Stimulated activated CD8-positive, alpha-beta memory T cell treated with anti-CD3 and anti-CD28 coated beads, Interleukin-4, amount 100 ng/mL, for 48 hours (primary cell): ENCODE results near the gene EFCAB6.

Experiments
- DNase-seq: peaks from one replicate; pipeline ENCODE4 v3.0.0-alpha.2; 2020

EFCAB6 gene

DNA sequence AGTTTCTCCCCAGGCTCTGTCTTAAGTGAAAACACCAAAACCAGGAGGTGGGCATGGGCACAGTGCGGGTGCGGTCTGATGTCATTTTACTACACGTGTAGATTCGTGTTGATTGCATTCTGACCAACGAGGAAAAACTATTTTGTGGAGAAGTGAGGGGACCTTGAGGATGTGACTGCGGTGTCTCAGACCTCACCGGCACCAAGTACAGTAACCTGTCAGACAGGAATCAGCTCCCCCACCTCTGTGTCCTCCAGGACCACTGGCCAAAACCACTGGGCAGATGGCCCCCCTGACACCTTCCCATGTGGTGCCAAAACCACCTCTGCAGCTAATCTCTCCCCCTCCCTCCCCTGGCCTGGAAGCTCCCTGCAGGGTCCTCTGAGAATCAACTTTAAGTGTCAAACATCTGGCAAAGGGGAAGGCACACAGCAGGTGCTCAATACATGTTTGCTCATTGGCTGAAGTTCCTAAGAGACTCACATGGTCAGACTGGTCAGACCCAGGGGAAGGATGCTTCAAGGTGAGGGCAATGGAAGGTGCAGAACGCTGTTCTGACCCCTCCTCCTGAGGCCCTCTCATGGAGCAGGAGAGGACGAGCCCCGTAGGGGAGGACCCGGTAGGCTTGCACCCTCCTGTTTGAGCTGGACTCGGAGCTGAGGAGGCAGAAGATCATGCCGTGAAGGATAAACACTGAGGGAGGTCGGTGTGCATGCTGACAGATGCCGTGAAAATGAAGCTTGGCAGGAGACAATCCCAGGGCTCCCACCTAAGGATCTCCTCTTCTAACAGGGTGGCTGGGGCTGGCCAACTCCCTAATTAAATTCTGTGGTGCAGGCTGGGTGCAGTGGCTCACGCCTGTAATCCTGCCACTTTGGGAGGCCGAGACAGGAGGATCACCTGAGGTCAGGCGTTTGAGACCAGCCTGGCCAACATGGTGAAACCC, 270.4 kb downstream of the EFCAB6 start:
- DNase-seq = no peak

DNA sequence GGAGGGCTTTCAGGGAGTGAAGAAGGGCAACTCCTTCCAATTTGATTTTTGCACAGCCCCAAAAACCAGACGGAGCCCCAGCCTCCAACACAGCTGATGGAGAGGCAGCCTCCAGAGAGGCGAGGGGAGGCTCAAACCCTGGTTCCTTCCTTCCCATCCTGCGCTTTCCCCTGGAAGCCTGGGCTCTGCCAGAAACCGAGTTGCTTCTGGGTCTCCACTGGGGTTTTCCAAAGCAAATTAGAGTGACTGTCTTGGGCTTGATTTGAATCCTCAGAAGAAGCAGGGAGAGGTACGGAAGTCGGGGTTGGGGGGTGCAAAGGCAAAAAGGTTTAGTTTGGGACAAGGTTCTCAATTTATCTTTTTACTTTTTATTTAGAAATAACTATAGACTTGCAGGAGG, 271.1 kb downstream of the EFCAB6 start:
- no peak for DNase-seq

DNA sequence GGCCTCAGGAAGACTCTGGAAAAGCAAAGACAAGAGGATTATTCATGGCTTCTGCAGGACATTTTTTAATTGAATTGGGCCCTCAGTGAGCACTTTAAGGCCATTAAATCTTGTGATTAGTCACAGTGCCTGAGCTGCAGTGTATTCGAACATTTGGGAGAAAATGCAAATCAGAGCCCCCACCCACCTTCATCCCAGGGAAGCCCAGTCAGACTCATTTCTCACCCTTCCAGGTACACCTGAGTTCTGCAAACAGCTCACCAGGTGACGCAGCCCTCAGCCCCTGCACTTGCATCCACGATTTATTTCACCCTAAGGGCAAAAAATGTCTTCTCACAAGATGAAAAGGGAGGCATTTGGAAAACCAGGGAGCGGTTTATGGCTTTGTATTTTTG, 271.6 kb downstream of the EFCAB6 start:
- DNase-seq = no peak

DNA sequence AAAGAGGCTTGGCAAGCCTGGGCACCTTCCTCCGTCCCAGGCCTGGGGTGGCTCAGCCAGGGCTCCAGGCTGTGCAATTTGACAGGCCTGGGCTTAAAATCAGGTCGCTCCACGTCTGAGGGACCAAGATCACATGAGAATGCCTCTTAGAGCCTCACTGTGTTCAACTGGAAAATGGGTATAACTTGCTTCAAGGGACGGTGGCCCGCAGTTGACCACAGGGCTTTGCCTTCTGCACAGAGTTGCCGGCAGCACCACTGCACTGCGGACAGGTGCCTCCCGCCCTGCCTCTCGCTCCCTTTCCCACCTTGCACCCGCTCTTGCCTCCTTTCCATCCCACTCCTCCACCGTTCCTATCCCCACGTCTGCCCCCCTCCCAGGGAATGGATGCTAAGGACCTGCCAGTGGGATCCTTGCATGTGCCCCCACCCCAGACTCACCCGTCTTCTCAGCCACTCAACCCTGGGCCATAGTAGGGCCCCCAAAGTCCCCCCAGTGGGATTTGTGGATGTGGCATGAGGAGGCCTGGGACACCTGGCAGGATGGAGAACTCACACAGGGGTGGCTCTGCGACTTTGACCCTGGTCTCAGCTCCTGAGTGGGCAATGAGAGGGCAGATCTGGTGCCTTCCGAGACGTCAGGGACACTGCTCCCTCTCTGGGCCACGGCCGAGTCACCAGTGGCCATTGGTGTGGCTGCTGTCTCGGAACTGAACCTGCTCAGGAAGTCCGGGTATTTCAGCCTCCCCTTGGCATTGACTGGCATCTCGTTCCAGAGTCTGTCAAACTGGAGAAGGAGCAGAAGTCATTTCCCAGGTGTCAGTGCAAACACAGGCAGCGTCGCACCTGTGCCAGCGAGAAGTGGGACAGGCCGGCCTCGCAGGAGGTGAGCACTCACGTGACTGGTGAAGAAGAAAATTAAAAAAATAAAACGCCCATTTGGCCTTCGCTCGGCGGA, 272.3 kb downstream of the EFCAB6 start:
- no peak for DNase-seq

DNA sequence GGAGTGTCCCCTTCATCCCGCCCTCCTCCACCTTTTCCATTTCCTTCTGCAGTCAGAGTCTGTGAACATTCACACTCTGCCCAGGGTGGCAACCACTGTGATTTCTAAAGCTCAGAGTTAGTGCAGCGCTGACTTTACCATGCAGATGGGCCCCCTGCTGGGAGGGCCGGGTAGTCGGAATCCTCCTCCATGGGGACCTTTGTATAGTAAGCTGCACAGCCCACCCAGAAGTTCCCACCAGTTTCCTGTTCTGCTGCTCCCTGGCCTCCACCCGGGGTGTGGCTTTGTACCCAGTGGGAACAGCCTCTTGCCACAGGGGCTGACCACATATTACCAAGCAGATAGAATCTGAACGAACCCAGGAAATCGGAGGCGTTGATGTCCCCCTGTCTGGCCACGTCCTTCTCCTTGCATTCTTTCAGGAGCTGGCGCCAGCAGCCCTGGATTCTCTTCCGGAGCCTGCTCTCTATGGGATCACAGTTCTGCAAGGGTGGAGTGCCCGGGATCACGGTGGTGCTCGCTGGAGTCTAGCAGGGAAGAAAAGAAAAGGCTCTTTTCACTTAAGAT, 275.0 kb downstream of the EFCAB6 start:
- no peak for DNase-seq

DNA sequence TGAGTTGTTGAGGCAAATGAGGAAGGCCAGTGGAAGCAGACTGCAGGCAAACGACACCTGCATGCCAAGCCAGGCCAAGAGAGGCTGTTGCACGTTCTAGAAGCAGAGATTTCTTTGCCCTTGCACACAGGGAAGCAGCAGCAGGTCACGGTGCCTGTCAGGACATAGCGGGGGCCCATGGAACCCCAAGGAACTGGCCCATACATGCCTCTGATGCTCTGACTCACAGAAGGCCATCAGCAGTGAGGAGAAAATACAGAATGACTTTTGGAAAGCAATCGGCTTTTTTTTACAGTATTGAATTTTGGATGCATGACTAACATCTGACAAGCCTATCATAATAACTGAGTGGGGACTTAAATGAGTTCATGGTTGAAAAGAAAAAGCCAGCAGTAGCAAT, 276.4 kb downstream of the EFCAB6 start:
- DNase-seq = no peak

DNA sequence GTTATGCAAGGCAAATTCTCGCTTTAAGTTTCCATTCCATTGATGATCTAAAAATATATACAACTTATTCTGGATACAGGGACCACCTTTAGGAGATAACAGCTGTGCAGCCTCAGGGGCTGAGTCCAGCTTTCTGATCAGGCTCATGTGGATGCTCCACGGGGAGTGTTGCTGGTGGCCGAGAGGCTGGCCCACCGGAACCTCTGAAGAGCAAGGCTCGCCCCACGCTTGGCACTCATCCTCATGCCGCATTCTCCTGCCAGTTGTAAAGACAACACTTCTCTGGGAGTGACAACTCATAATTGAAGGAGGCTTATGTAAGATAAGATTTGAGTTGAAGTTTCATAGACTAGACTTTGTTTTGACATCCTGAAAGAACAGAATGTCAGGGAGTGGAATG, 276.8 kb downstream of the EFCAB6 start:
- DNase-seq = no peak

DNA sequence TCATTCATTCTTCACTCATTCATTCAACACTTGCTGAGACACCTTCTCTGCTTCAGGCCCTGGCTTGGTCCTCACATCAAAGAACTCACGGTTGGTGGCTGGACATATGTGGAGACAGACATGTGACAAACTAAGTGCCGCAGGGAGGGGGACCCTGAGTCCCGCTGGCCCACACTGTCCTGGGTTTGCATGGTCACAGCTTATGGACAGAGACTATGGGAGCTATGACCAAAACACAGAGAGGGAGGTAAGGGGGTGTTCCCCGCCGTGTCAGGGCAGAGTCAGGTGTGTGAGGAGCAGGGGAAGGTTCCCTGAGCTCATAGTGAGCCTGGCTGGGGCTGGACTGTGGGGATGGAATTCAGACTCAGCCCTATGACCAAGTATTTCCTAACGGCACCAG, 277.2 kb downstream of the EFCAB6 start:
- no peak for DNase-seq

DNA sequence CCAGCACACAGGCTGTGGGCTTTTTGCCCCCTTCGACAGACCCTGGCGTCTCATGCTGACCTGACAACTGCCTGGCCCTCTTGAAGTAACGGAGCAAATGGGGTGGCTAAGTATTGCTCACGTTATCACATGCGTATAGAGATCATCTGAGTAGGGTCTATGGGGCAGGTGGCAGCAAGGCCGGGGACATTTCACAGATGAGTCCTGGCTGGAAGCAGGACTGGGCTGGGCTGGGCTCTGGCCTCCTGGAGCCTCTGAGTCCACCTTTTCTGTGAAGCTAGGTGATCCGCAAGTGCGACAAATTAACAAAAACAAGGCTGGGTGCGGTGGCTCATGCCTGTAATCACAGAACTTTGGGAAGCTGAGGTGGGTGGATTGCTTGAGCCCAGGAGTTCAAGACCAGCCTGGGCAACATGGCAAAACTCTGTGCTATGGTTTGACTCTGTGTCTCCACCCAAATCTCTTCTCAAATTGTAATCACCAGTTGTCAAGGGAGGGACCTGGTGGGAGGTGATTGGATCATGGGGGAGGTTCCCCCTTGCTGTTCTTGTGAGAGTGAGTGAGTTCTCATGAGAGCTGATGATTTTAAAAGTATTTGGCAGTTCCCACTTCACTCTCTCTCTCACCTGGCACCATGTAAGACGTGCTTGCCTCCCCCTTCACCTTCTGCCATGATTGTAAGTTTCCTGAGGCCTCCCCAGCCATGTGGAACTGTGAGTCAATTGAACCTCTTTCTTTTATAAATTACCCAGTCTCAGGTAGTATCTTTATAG, 278.3 kb downstream of the EFCAB6 start:
- no peak for DNase-seq

DNA sequence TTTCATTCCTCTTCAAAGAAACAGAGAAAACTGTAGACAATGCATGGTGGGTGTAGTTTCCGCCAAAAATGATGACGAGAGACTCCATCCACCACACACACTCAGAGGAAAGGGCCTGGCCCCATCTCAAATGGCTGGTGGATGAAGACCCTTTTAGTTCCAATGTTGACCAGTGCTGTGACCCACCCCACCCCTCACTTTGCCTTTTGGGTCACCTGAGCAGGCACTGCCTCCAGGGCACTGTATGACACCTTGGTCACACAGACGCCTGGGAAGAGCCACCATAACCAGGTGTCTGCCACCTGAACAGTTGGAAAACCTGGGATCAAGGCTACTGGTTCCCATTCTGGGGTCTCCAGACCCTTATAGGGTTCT, 279.0 kb downstream of the EFCAB6 start:
- DNase-seq = no peak

DNA sequence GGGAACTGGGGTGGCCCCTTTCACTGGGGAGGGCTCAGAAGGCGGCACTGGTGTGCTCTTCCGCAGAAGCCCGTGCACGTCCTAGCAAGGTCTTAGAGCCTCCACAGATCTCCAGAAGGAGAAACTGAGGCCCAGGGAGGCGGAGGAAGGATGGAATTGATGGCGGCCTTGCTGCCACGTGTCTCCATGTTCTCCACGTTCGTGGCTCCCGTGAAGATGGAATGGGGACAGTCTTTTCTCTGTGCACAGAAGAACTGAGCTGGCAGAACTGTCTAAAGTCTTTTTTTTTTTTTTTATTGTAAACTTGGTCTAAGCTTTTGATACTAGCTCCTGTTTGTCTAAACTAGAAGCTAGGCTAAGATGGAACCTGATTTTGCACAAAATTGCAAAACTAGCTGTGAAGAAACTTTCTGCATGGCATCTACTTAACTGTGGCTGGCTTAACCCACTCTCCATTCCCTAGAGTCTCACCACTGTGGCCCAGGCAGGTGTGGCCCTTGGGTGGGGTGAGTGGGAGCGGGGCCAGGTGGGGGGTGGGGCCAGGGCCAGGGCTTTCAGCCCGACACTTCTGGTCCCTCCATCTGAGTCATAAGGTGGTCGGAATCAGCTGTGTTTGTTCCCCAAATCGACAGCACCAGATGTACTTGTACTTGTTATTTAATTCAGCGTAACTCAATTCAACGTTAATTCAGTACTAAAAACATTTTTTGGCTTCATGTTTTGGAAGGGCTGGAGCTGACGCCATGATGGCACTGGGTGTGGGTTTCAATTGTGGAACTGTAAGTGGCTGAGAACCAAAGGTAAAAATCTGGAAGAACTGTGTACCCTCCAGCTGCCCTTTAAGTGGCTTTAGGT, 279.6 kb downstream of the EFCAB6 start:
- DNase-seq = no peak

DNA sequence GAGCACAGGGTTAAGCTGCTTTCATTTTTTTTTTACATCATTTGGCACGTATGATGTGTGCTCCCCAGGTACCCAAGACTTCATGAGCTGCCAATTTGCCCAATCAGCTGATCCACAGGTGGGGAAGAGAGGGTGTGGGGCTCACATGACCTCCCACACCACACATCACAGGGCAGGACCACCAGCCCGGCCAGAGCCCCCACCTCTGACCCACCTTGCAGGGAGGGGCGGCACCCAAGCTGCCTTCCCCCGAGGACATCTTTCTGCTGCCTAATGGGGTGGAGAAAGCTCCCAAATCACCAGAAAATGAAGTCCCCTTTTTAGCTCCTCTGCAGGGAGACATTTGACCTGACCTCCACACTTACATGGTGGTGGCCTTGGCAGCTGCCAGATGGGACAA, 280.5 kb downstream of the EFCAB6 start:
- DNase-seq = no peak

DNA sequence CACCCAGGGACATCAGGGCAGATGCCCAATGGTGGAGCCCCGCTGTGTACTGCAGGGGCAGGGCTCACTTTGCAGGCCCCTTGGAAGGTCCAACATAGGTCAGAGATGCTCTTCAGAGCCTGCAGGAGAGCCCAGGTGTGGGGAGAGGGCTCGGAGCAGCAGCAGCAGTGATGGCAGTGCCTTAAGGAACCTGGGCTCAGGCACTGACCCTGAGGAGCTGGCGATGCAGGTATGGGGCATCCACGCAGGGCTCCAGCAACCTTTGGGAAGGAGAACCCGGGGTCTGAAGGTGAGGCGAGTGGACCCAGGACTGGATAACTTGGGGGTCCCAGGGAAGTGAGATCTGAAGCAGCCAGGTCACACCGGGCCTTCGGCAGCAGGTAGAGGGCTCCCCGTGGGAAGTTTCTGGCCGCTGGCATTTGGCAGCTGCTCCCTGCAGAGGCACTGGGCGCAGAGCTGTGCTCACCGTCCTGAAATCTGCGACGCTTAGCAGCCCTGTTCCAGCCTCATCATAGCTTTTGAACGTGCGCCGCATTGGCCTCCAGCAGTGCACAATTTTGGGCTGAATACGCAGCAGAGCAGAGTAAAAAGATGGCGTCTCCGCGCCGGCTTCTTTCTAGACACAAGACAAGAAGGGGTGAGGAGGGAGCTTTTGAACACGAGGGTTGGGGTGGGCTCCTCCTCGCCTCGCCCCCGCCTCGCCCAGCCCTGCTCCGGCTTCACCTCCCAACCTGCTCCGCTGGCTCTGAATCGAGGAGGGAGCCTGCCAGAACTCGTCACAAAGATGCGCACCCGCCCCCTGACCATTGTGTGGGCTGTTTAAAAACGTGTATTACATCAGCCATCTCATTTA, 281.5 kb downstream of the EFCAB6 start:
- no peak for DNase-seq

DNA sequence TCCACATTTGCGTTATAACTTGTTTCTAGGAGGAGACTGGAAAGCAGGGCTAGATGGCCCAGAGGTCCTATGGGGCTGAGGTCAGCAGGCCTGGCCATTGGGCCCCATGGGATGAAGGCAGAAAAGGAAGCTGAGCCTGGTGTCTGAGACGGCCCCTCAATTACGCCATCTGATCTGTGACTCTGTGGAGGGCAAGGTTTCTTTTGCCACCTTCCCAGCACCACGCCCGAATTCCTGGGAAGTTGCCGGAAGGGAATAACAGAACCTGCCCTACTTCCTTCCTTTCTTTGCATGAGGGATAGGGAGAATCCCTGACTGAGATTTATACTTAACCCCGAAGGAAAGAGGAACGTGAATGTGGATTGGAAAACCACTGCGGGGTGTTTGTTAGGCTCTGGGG, 282.2 kb downstream of the EFCAB6 start:
- DNase-seq = no peak

DNA sequence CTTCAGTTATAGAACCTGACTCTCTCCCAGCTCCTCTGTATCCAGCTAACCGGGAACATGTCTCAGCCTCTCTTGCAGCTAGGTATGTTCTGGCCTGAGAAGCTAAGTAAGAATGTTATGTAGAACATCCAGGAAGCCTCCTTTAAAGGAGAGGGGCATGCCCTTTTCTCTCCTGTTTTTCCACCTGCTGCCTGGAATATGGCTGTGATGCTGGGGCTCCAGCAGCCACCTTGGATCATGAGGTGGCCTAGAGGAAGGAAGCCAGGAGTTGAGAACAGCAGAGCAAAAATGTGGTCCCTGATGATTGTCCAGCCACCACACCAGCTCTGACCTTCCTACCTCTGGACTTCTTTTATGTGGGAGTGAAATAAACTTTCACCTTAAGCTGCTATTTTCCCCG, 282.6 kb downstream of the EFCAB6 start:
- DNase-seq = no peak

DNA sequence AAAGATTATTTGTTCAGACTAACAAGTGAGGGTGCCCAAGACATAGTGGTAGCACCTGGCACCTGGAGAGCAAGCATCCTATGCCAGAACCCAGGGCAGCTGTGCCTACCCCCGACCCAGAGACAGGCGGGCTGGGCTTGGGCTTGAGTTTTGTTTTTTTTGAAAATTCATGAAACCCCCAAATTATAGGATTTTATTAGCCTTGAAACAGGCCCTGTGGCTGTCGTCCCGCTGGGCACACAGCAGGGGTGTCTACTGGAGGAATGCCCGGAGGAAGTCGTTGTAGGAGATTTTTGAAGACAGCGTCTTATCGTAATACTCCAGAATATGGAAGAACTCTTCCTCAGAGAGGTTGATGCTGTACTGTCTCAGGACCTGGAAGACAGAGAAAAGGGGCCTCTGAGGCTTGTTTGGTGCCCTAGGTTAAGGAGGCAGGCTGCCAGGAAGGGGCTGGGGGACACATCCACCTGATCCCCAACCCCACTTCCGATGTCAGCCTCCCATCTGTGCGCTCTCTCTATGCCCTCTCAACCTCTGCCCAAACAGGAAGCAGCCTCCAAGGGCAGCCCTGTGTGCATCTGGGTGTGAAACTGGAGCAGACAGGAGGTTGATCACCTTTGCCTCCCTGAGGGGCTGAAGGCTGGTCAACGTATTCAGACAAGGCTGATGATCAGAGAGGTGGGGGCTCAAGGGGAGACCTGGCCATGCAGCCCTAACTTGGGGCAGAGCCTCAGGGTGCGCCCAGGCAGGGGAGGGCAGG, 283.3 kb downstream of the EFCAB6 start:
- no peak for DNase-seq

DNA sequence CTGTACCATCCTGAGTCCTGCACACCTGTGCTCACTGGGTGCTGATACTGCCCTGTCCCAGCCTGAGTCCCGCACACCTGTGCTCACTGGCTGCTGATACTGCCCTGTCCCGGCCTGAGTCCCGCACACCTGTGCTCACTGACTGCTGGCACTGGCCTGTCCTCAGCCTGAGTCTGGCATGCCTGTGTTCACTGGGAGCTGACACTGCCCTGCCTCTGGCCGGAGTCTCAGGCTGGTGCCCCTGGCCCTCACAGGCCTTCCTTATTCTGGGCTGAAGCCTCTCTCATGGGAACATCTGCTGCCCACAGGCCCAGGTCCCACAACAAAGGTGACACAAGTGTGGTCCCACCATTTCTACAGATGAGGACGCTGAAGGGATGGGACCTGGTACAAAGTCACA, 285.2 kb downstream of the EFCAB6 start:
- DNase-seq = no peak

DNA sequence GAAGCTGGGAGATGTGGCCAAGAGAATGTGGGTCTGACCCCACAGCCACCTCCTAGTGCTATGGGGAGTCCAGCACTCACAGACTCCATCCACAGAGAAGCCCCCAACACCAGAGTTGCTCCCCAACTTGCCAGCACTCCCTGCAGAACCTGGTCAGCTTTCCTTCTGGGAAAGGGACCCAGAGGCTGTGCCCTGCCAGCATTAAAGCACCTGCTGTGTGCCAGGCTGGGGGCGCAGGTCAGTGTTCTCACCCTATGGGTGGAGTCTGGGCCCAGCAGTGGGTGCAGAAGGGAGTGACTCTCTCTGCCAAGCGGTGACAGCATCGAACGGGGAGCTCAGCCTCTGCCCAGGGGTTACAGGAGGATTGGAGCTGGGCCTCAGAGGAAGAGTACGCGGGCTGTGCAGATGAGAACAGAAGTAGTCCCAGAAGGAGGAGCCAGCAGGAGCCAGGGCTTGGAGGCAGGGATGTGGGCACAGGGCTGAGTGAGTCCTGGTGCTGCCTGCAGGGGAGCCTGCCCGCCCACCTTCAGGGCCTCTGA, 285.9 kb downstream of the EFCAB6 start:
- DNase-seq = no peak

DNA sequence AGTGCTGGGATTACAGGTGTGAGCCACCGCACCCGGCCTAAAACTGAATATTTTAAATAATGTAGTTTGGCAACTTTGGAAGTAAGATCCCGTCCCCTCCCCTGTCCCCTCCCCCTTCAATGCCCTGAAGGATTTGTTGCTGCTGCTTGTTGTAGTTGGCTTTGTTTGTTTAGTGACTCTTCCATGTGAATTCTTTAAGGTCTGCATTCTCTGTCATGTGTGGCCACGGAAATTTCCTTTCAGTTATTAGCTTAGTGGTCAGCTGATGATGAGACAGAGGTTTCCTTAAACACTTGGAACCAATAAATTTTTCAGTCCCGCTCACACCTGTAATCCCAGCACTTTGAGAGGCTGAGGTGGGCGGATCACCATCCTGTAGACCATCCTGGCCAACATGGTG, 290.4 kb downstream of the EFCAB6 start:
- no peak for DNase-seq

DNA sequence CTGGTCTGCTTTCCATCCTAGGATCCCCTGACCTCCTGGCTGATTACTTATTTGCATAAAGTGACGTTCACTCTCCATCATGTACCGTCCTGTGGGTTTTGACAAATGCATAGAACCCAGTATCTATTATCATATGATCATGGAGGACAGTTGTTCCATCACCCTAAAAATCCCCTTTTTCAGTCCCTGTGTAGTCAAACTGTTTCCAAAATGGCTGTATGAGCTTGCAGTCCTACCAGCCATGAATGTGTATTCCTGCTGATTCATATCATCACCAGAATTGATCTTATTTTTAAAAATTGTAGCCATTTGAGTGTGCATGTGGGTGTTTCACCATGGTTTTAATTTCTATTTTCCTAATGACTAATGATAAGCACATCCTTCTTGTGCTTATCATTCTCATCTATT, 291.5 kb downstream of the EFCAB6 start:
- DNase-seq = no peak
